GM19372 (cell line): ENCODE data around the gene CNTN6.

Experiments used
- ATAC-seq: cut with Tn5 transposase; IDR thresholded peaks from one replicate; pipeline ENCODE4 v1.9.1; 2021; ENCODE audit warnings: mild to moderate bottlenecking, low read depth, moderate library complexity; ENCODE audit not compliant: unreplicated experiment

CNTN6 gene

GRCh38 chr3:1092771-1093170, at the start of gene CNTN6:
TSS of gene CNTN6 (plus strand) at chr3:1093024. CDS start at chr3:1148009, 54,985 bp downstream.
- ATAC-seq: no peak

- no peak for ATAC-seq
These were observed 44.3 kb upstream of the CNTN6 start for GRCh38 chr3:1048558-1048957.

GRCh38 chr3:1055870-1056269, 37.0 kb upstream of the CNTN6 start:
- no peak for ATAC-seq

GRCh38 chr3:1056744-1057143, 36.1 kb upstream of the CNTN6 start:
- no peak for ATAC-seq

GRCh38 chr3:1057436-1057835, 35.4 kb upstream of the CNTN6 start:
- no peak for ATAC-seq

GRCh38 chr3:1068985-1069384, 23.8 kb upstream of the CNTN6 start:
- no peak for ATAC-seq

- ATAC-seq: no peak
These were observed 20.8 kb upstream of the CNTN6 start for GRCh38 chr3:1072041-1072440.

GRCh38 chr3:1079662-1080061, 13.2 kb upstream of the CNTN6 start:
- ATAC-seq: no peak

- peak; percentile 57 for ATAC-seq
These were observed 10.7 kb upstream of the CNTN6 start for GRCh38 chr3:1082108-1082507.

GRCh38 chr3:1087066-1087560, 5.7 kb upstream of the CNTN6 start:
- no peak for ATAC-seq

GRCh38 chr3:1088503-1088902, 4.3 kb upstream of the CNTN6 start:
- ATAC-seq: no peak

GRCh38 chr3:1091286-1091685, 1.5 kb upstream of the CNTN6 start:
- no peak for ATAC-seq

GRCh38 chr3:1092061-1092460, 763 bp upstream of the CNTN6 start:
- ATAC-seq: no peak

GRCh38 chr3:1093217-1093616, 393 bp downstream of the CNTN6 start:
- no peak for ATAC-seq

- no peak for ATAC-seq
These were observed 10.7 kb downstream of the CNTN6 start for GRCh38 chr3:1103525-1103924.

- no peak for ATAC-seq
These were observed 25.1 kb downstream of the CNTN6 start for GRCh38 chr3:1117843-1118473.

- ATAC-seq: no peak
These were observed 38.3 kb downstream of the CNTN6 start for GRCh38 chr3:1131166-1131565.

GRCh38 chr3:1135194-1135593, 42.4 kb downstream of the CNTN6 start:
- ATAC-seq: no peak

- ATAC-seq: no peak
These were observed 45.2 kb downstream of the CNTN6 start for GRCh38 chr3:1138036-1138435.

GRCh38 chr3:1139071-1139470, 46.2 kb downstream of the CNTN6 start:
- ATAC-seq: no peak

GRCh38 chr3:1147326-1147725, 54.5 kb downstream of the CNTN6 start:
- no peak for ATAC-seq

GRCh38 chr3:1147819-1148218, 55.0 kb downstream of the CNTN6 start:
- no peak for ATAC-seq

GRCh38 chr3:1164101-1164500, 71.3 kb downstream of the CNTN6 start:
- no peak for ATAC-seq
